KMS-11 (cell line): ENCODE data around the gene GARS1.

Experiments used
- H2AFZ ChIP-seq: fragments of 200-600 bp; sonication (generic); 2 replicates; pipeline ENCODE4 v1.6.1; 2016; ENCODE audit warnings: antibody characterized with exemption, mixed run types, low read depth
- H3K27ac ChIP-seq: fragments of 200-600 bp; sonication (generic); 2 replicates; pipeline ENCODE4 v1.6.1; 2016; ENCODE audit warnings: mild to moderate bottlenecking, mixed run types
- H3K27me3 ChIP-seq: fragments of 200-600 bp; sonication (generic); 2 replicates; pipeline ENCODE4 v1.6.1; 2017; ENCODE audit warnings: mild to moderate bottlenecking, low read depth, mixed run types, moderate library complexity; ENCODE audit not compliant: insufficient read depth
- H3K36me3 ChIP-seq: fragments of 200-600 bp; sonication (generic); 2 replicates; pipeline ENCODE4 v1.6.1; 2017; ENCODE audit warnings: mild to moderate bottlenecking, mixed run types; ENCODE audit not compliant: insufficient read depth
- H3K4me1 ChIP-seq: fragments of 200-600 bp; sonication (generic); 2 replicates; pipeline ENCODE4 v1.6.1; 2016; ENCODE audit warnings: mild to moderate bottlenecking, low read depth, mixed run types; ENCODE audit not compliant: poor library complexity, severe bottlenecking
- H3K4me2 ChIP-seq: fragments of 200-600 bp; sonication (generic); 2 replicates; pipeline ENCODE4 v1.7.0; 2016; ENCODE audit warnings: mild to moderate bottlenecking, mixed run types
- H3K4me3 ChIP-seq: fragments of 200-600 bp; sonication (generic); IDR thresholded peaks from 2 replicates; pipeline ENCODE4 v1.6.1; 2017; ENCODE audit warnings: low read depth, low read length, mixed read lengths; ENCODE audit not compliant: insufficient read depth
- H3K79me2 ChIP-seq: fragments of 200-600 bp; sonication (generic); 2 replicates; pipeline ENCODE4 v1.6.1; 2016; ENCODE audit warnings: low read depth, mixed run types; ENCODE audit not compliant: insufficient read depth
- H3K9ac ChIP-seq: fragments of 200-600 bp; sonication (generic); 2 replicates; pipeline ENCODE4 v1.6.1; 2016; ENCODE audit warnings: mild to moderate bottlenecking, mixed run types
- H4K20me1 ChIP-seq: fragments of 200-600 bp; sonication (generic); 2 replicates; pipeline ENCODE4 v1.6.1; 2016; ENCODE audit warnings: mild to moderate bottlenecking, mixed run types; ENCODE audit not compliant: insufficient read depth
- TF ChIP-seq, protein P1 (sequence below): fragments of 200-600 bp; sonication (generic); conservative IDR thresholded peaks from 2 replicates; pipeline ENCODE4 v1.6.1; 2017; ENCODE audit warnings: low read depth, mild to moderate bottlenecking, antibody characterized with exemption, low read length, moderate library complexity, mixed read lengths

Gene GARS1

DNA sequence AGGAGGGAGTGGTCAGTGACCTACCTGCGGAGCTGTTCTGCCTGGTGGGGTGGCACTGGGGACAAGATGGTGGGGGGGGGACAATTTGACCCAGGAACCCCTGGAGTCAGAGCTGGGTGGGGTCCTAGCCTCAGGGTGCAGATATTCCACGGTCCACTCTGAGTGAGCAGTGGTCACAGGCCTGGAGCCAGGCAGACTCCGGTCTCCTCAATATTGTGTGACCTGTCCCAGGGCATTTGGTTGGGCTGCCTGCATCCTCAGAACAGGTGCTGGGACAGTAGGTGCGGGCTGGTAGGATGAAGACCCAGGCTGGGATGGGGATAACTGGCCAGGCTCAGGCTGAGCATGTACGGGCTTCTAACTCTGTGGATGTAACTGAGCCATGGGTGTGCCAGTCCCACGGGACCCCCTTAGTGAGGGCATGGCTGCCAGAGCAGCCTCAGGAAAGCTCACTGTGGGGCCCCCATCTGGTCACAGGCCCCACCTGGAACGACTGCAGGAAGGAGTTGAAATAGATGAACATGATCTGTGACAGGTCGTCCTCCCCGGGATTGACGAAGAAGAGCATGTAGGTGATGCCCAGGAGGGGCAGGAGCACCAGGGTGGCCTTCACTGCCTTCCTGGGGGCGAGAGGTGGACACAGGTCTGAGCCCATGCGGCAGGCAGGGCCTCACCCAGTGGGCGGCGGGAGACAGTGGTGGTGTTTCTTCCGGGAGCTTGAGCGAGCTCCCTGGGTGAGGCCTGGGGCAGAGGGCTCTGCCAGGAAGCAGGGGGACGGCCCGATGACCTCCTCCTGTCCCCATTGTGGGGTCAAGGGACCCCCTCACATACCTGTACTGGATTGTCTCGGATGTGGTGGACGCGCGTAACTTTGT, 60.7 kb downstream of the GARS1 start:
- H3K27me3 ChIP-seq, result no peaks in the 10 kb centered on the region
- H4K20me1 ChIP-seq, result no peaks in the 10 kb centered on the region
- no peaks in the 10 kb centered on the region for H3K4me1 ChIP-seq
- H3K9ac ChIP-seq, result no peak overlapping the region
- no peak overlapping the region for H3K4me2 ChIP-seq
- no peak overlapping the region for H2AFZ ChIP-seq
- H3K79me2 ChIP-seq, result no peaks in the 10 kb centered on the region
- TF ChIP-seq, protein P1, sequence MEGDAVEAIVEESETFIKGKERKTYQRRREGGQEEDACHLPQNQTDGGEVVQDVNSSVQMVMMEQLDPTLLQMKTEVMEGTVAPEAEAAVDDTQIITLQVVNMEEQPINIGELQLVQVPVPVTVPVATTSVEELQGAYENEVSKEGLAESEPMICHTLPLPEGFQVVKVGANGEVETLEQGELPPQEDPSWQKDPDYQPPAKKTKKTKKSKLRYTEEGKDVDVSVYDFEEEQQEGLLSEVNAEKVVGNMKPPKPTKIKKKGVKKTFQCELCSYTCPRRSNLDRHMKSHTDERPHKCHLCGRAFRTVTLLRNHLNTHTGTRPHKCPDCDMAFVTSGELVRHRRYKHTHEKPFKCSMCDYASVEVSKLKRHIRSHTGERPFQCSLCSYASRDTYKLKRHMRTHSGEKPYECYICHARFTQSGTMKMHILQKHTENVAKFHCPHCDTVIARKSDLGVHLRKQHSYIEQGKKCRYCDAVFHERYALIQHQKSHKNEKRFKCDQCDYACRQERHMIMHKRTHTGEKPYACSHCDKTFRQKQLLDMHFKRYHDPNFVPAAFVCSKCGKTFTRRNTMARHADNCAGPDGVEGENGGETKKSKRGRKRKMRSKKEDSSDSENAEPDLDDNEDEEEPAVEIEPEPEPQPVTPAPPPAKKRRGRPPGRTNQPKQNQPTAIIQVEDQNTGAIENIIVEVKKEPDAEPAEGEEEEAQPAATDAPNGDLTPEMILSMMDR, result no peak
- no peaks in the 10 kb centered on the region for H3K36me3 ChIP-seq
- H3K27ac ChIP-seq, result no peak overlapping the region
- no peak overlapping the region for H3K4me3 ChIP-seq

DNA sequence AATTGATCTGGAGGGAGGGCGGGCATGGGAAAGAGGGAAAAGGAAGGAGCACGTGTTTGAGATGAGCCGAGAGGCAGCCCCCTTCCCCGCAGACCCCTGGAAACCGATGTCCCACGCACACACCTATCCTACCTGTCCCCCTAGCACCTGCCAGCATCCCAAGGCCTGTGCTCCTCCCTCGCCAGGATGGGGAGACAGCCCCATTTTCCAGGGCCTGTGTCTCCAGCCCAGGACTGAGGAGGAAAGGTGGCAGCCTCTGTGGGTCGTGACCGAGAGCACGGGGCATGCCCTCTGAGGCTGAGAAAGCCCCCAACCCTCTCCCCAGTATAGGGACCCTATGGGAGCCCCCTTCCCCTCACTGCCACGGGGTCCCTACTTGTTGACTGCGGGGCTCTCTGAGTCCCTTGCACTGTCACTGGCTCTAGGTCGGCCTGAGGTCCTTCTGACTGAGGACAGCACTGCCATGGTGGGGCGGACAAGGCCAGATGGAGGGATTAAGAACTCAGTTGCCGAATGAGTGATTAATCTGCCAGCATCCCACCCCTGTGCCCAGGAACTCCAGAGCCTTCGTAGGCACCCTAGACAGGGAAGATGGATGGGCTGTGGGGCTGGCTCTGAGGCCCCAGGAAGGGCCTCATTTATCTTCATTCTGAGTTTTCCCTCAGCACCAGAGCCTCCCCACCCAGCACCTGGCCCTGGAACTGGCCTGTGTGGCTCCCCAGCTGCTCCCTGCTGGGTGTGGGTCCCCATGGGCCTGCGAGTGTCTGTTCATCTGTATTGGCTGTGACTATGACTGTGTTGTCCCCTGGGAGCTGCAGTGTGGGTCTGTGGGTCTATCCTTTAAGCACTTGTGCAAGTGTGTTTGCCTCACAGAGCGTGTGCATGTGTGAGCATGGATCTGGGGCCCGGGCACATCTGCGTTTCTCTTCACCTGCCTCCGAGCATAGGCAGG, 61.6 kb downstream of the GARS1 start:
- no peaks in the 10 kb centered on the region for H3K36me3 ChIP-seq
- TF ChIP-seq, protein P1, result no peak
- H3K27me3 ChIP-seq, result no peaks in the 10 kb centered on the region; the same call in 1 of the 2 replicates
- H3K4me2 ChIP-seq, result no peak overlapping the region
- H3K27ac ChIP-seq, result no peak overlapping the region
- H4K20me1 ChIP-seq, result no peaks in the 10 kb centered on the region
- no peaks in the 10 kb centered on the region for H3K4me1 ChIP-seq
- H3K4me3 ChIP-seq, result no peak overlapping the region
- no peak overlapping the region for H2AFZ ChIP-seq
- H3K9ac ChIP-seq, result no peak overlapping the region
- no peaks in the 10 kb centered on the region for H3K79me2 ChIP-seq

DNA sequence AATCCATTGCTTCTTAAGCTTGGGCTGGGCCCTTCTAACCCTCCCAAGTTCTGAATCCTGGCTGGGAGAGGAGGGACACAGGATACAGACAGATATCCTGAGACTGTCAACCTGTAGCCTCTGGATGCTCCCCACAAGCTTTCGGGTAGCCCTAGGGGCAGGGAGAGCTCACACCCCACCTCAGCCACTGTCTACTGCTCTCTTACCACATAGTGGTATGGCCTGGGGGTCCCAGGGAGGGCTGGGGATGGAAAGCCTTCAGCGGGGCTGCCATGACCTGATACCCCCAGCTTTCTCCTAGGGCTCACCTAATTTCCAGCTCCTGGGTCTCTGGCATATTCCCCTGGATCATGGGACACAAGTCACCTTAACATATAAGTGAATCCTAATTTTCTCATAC, 62.5 kb downstream of the GARS1 start:
- Histone ChIP-seq H4K20me1 (no peaks in the 10 kb centered on the region), H3K36me3 (no peaks in the 10 kb centered on the region), H2AFZ (no peak overlapping the region), H3K9ac (no peak overlapping the region), H3K4me3 (no peak overlapping the region), H3K27me3 (no peaks in the 10 kb centered on the region; the same call in 1 of the 2 replicates), H3K79me2 (no peaks in the 10 kb centered on the region), H3K4me2 (no peak overlapping the region), H3K4me1 (no peaks in the 10 kb centered on the region), H3K27ac (no peak overlapping the region)
- TF ChIP-seq, protein P1, result no peak

DNA sequence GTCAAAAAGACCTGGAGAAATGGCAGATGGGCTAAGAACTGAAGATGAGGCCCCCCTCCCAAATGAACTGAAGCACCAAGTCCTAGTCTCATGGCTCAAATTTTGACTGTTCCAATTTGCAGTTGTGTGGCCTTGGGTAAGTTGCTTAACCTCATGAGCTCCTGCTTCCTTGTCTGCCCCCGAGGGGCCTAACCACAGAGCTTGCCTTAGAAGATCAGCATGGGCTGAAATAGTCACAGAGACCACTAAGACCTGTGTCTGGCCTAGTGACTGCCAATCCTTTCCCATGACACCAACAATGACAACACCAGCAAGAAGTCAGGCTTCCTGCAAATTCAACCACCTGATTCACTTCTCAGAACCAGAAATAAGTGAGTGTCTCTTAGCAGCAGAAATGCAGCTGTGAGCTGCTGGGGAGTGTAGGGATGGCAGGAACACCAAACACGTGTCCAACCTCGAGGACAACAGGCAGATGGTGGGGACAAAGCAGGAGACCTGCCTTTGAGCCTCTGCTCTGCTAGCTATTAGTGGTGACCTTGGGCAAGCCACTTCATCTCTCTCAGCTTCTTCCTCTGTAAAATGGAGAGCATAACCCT, 63.9 kb downstream of the GARS1 start:
- Histone ChIP-seq H3K4me3 (no peak overlapping the region), H4K20me1 (no peaks in the 10 kb centered on the region), H3K27ac (no peak overlapping the region), H3K4me2 (no peak overlapping the region), H2AFZ (no peak overlapping the region), H3K9ac (no peak overlapping the region), H3K79me2 (no peaks in the 10 kb centered on the region), H3K36me3 (no peaks in the 10 kb centered on the region), H3K4me1 (no peaks in the 10 kb centered on the region), H3K27me3 (no peaks in the 10 kb centered on the region; the same call in 1 of the 2 replicates)
- TF ChIP-seq, protein P1, result no peak
